H1 (cell line): ENCODE data around the gene WDR75. TPM values are rescaled to one million over a fixed set of nuclear protein-coding genes. Genes with fewer than 3 reads are reported as not detected.

Experiments used
- EGR1 ChIP-seq: IDR thresholded peaks from 2 replicates; pipeline ENCODE4 v1.6.1; 2011; ENCODE audit warnings: low read depth, low read length, borderline replicate concordance
- POLR2AphosphoS5 ChIP-seq: IDR thresholded peaks from 2 replicates; pipeline ENCODE4 v1.6.1; 2011; ENCODE audit warnings: low read depth, low read length
- RAD21 ChIP-seq, 2 experiments: IDR thresholded peaks in 1 of 2; conservative IDR thresholded peaks in 1 of 2; 2 replicates each; pipeline ENCODE4 v1.6.1; 2011; ENCODE audit warnings: low read depth in 2 of 2, low read length in 2 of 2, improper control_type of control experiment in 1 of 2, inconsistent platforms in 1 of 2, mild to moderate bottlenecking in 1 of 2, moderate library complexity in 1 of 2
- RBBP5 ChIP-seq: IDR thresholded peaks from 2 replicates; pipeline ENCODE4 v1.7.1; 2012; ENCODE audit warnings: low read depth, mild to moderate bottlenecking, inconsistent platforms, low read length, moderate library complexity, borderline replicate concordance
- SUZ12 ChIP-seq: fragments of 200-600 bp; sonication (generic); IDR thresholded peaks from 2 replicates; pipeline ENCODE4 v1.6.1; 2012; ENCODE audit warnings: mild to moderate bottlenecking, inconsistent platforms, low read length, moderate library complexity, mixed read lengths
- TCF12 ChIP-seq: IDR thresholded peaks from 2 replicates; pipeline ENCODE4 v1.6.1; 2011; ENCODE audit warnings: low read depth, mild to moderate bottlenecking, low read length
- polyA plus RNA-seq, 7 experiments: library from polyadenylated mRNA; depleted of rRNA in 3 of 7; stranded (reverse) in 5 of 7; unstranded in 2 of 7; fragments of >200 nt in 5 of 7; fragments of 200-250 nt in 2 of 7; gene quantifications; 1 replicate in 5 of 7; 2 replicates in 1 of 7; 4 replicates in 1 of 7; pipeline versions ENCODE4 v1.2.1 to v1.2.3, GENCODE V29; 2011 to 2013; ENCODE audit warnings: missing spikeins in 2 of 7, mixed read lengths in 2 of 7
- total RNA-seq: library from RNA; stranded (reverse); fragmentation: NEBNext Ultra II Directional; extraction: Animal tissue kit (Norgen Biotek cat#: 25700); gene quantifications from 2 replicates; pipeline ENCODE4 v1.2.1, GENCODE V29; 2021

Gene WDR75
- total and polyA plus RNA-seq, 2 of the 8 experiments (the other 6 are each of a cell fraction or from before 2014, with no cell fraction given): 26.9 to 77.1 TPM

- TF ChIP-seq EGR1: no peak
- TF ChIP-seq RAD21 (IDR thresholded peaks at IDR 0.05 in 1 of 2, conservative IDR thresholded peaks at IDR 0.05 in 1 of 2; ENCODE audit: low read depth in 2 of 2, low read length in 2 of 2): no peak
- no peak for TF ChIP-seq RBBP5
- no peak for TF ChIP-seq POLR2AphosphoS5
- no peak for TF ChIP-seq TCF12
- no peak for TF ChIP-seq SUZ12
Observed at GRCh38 chr2:189481071-189481470, 39.8 kb downstream of the WDR75 start (continued).
